Activated CD4-positive, alpha-beta T cell treated with anti-CD3 and anti-CD28 coated beads for 36 hours (primary cell): ENCODE data around the gene RAC2. TPM values are rescaled to one million over a fixed set of nuclear protein-coding genes. Genes with fewer than 3 reads are reported as not detected.

Source experiments
- ATAC-seq: fragments of 200-7000 bp; cut with Tn5 transposase; one replicate; pipeline ENCODE4 v1.10.0; 2021; ENCODE audit warnings: mild to moderate bottlenecking, moderate library complexity
- CTCF ChIA-PET: fragments of 350-600 bp; sonication (Branson Sonifier 250); formaldehyde crosslinking; loops from one replicate; lab custom pipeline; 2021; ENCODE audit warnings: antibody characterized with exemption; lab: Charles Lee
- POLR2A ChIA-PET: fragments of 350-600 bp; sonication (Branson Sonifier 250); formaldehyde crosslinking; loops from one replicate; lab custom pipeline; 2021; ENCODE audit warnings: antibody characterized with exemption, inconsistent platforms; lab: Charles Lee
- DNase-seq: peaks from one replicate; pipeline ENCODE4 v3.0.0-alpha.2; 2020
- H3K27ac Mint-ChIP-seq: one replicate; pipeline ENCODE4 v1.8.0; 2021; ENCODE audit warnings: mixed read lengths
- H3K27me3 Mint-ChIP-seq: one replicate; pipeline ENCODE4 v1.8.0; 2021; ENCODE audit warnings: mixed read lengths
- H3K36me3 Mint-ChIP-seq: one replicate; pipeline ENCODE4 v1.8.0; 2021; ENCODE audit warnings: low read depth, mixed read lengths
- H3K4me1 Mint-ChIP-seq: one replicate; pipeline ENCODE4 v1.8.0; 2021; ENCODE audit warnings: mixed read lengths
- H3K4me3 Mint-ChIP-seq: one replicate; pipeline ENCODE4 v1.8.0; 2021; ENCODE audit warnings: mild to moderate bottlenecking, moderate library complexity, mixed read lengths
- H3K9me3 Mint-ChIP-seq: one replicate; pipeline ENCODE4 v1.8.0; 2021; ENCODE audit warnings: low read depth, mixed read lengths
- intact Hi-C, 2 experiments: fragments of 100-400 bp; cut with DNase I in 1 of 2; cut with micrococcal nuclease in 1 of 2; formaldehyde crosslinking; loops; one replicate each; pipeline versions ENCODE4 v1.14.2 to v1.15.1; 2022 to 2024; cut with DNase I, micrococcal nuclease
- total RNA-seq, 2 experiments: library from RNA; stranded (reverse); gene quantifications; one replicate each; pipeline ENCODE4 v1.2.3, GENCODE V29; 2021

Gene RAC2
- total RNA-seq, 2 experiments from 2014 or later: 692 to 930 TPM

GRCh38 chr22:37266581-37267134 lies 22.6 kb upstream of the RAC2 start:
- no peak for DNase-seq
- CTCF ChIA-PET: interaction anchor here (1.3 to 4.4 kb wide), 4 partner anchors 15 to 165 kb away, joined by 4 to 30 read pairs (median 5); partner anchors contain the start of gene CYTH4
- Mint-ChIP-seq H3K4me1 (peaks cover 30% of the 10 kb centered on the region), H3K36me3 (peaks cover 4% of the 10 kb centered on the region), H3K9me3 (peaks cover 6% of the 10 kb centered on the region), H3K4me3 (peak overlapping the region; percentile 79), H3K27ac (peak overlapping the region; percentile 95), H3K27me3 (no peaks in the 10 kb centered on the region)
- POLR2A ChIA-PET: no interaction called here
- intact Hi-C loops: loop anchor here (1.0 to 5.0 kb wide), 7 partner anchors 15 to 191 kb away; partner anchors contain the start of genes CYTH4 (in 1 of the 2) and ELFN2 (in 1 of the 2)
- peak; percentile 22 for ATAC-seq

- Mint-ChIP-seq H3K9me3 (peaks cover 6% of the 10 kb centered on the region), H3K4me3 (no peak overlapping the region), H3K27ac (no peak overlapping the region), H3K27me3 (no peaks in the 10 kb centered on the region), H3K36me3 (peaks cover 4% of the 10 kb centered on the region), H3K4me1 (peaks cover 35% of the 10 kb centered on the region)
- POLR2A ChIA-PET: interaction anchor here (0.6 kb wide), 1 partner anchor 19 kb away, joined by 3 read pairs; no protein-coding TSS in a partner anchor
- CTCF ChIA-PET: interaction anchor here (0.6 to 1.4 kb wide), 8 partner anchors 8 to 219 kb away, joined by 3 to 9 read pairs (median 4); partner anchors contain the start of gene RAC2
- ATAC-seq: no peak
- intact Hi-C loops: loop anchor here in 1 of 2 experiments (5.0 kb wide), 2 partner anchors 187 to 277 kb away; no protein-coding TSS in a partner anchor
- no peak for DNase-seq
Observed at GRCh38 chr22:37263966-37264887, 20.2 kb upstream of the RAC2 start.

GRCh38 chr22:37262346-37262745 lies 18.3 kb upstream of the RAC2 start:
- intact Hi-C loops: loop anchor here in 1 of 2 experiments (5.0 kb wide), 2 partner anchors 185 to 275 kb away; no protein-coding TSS in a partner anchor
- H3K4me1 Mint-ChIP-seq: peaks cover 34% of the 10 kb centered on the region
- CTCF ChIA-PET: interaction anchor here (2.2 to 5.9 kb wide), 3 partner anchors 18 to 37 kb away, joined by 19 to 187 read pairs (median 24); partner anchors contain the start of genes CYTH4 and RAC2
- peaks cover 4% of the 10 kb centered on the region for H3K36me3 Mint-ChIP-seq
- POLR2A ChIA-PET: no interaction called here
- no peak for ATAC-seq
- H3K4me3 Mint-ChIP-seq: no peak overlapping the region
- no peak for DNase-seq
- peak overlapping the region; percentile 6 for H3K27ac Mint-ChIP-seq
- no peaks in the 10 kb centered on the region for H3K27me3 Mint-ChIP-seq
- H3K9me3 Mint-ChIP-seq: peaks cover 6% of the 10 kb centered on the region

DNA sequence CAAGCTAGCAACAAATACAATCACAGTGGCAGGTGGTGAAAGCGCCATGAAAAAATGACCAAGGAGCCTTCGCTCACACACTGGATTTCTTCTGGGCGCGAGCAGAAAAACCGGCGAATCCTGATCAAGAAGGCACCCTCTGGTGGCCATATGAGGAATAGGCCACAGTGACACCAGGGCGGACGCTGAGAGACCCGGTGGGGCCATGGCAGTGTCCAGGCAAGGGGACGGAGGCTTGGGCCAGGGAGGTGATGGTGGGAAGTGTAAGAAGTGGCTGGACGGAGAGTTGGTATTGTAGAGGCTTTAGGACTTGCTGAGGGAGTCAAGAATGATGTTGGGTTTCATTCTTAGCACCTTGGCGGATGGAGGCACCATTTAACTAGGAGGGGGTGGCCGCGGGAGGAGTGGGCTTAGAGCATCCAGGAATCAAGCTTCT lies 16.9 kb upstream of the RAC2 start:
- Mint-ChIP-seq H3K4me3 (no peak overlapping the region), H3K36me3 (peaks cover 4% of the 10 kb centered on the region), H3K27me3 (no peaks in the 10 kb centered on the region), H3K4me1 (peaks cover 29% of the 10 kb centered on the region), H3K27ac (peak overlapping the region; percentile 15), H3K9me3 (peaks cover 6% of the 10 kb centered on the region)
- intact Hi-C loops: loop anchor here (1.0 to 5.0 kb wide), 5 partner anchors 95 to 275 kb away; no protein-coding TSS in a partner anchor
- DNase-seq (peak; percentile 80), ATAC-seq (peak; percentile 75)
- ChIA-PET POLR2A (interaction anchor here (1.0 kb wide), 1 partner anchor 44 kb away, joined by 5 read pairs; no protein-coding TSS in a partner anchor), CTCF (interaction anchor here (0.6 to 5.9 kb wide), 33 partner anchors 10 to 478 kb away, joined by 3 to 187 read pairs (median 4); partner anchors contain the start of genes CYTH4, IL2RB and RAC2)

- POLR2A ChIA-PET: interaction anchor here (1.0 kb wide), 1 partner anchor 45 kb away, joined by 5 read pairs; no protein-coding TSS in a partner anchor
- no peak overlapping the region for H3K4me3 Mint-ChIP-seq
Observed at GRCh38 chr22:37260155-37260795, 16.2 kb upstream of the RAC2 start.

GRCh38 chr22:37259540-37260029 lies 15.5 kb upstream of the RAC2 start:
- Mint-ChIP-seq H3K4me1 (peaks cover 41% of the 10 kb centered on the region), H3K36me3 (peaks cover 3% of the 10 kb centered on the region), H3K4me3 (peak overlapping the region; percentile 44), H3K27me3 (no peaks in the 10 kb centered on the region), H3K9me3 (peaks cover 6% of the 10 kb centered on the region), H3K27ac (no peak overlapping the region)
- ATAC-seq (peak; percentile 37), DNase-seq (peak; percentile 55)
- ChIA-PET POLR2A (interaction anchor here (0.8 kb wide), 1 partner anchor 17 kb away, joined by 3 read pairs; no protein-coding TSS in a partner anchor), CTCF (interaction anchor here (0.5 to 5.9 kb wide), 30 partner anchors 8 to 420 kb away, joined by 3 to 187 read pairs (median 4); partner anchors contain the start of genes CYTH4, IL2RB and RAC2)
- intact Hi-C loops: loop anchor here (1.0 to 5.0 kb wide), 3 partner anchors 13 to 272 kb away; no protein-coding TSS in a partner anchor

More at GRCh38 chr22:37260155-37260795, 16.2 kb upstream of the RAC2 start:
- H3K9me3 Mint-ChIP-seq: peaks cover 6% of the 10 kb centered on the region
- ATAC-seq (peak; percentile 24), DNase-seq (no peak)
- CTCF ChIA-PET: interaction anchor here (0.6 to 5.9 kb wide), 40 partner anchors 7 to 478 kb away, joined by 3 to 187 read pairs (median 4); partner anchors contain the start of genes CYTH4, IL2RB and RAC2
- H3K27ac Mint-ChIP-seq: peak overlapping the region; percentile 7
- H3K36me3 Mint-ChIP-seq: peaks cover 4% of the 10 kb centered on the region
- peaks cover 35% of the 10 kb centered on the region for H3K4me1 Mint-ChIP-seq
- intact Hi-C loops: loop anchor here in 1 of 2 experiments (5.0 kb wide), 2 partner anchors 183 to 273 kb away; no protein-coding TSS in a partner anchor
- no peaks in the 10 kb centered on the region for H3K27me3 Mint-ChIP-seq

- Mint-ChIP-seq H3K27me3 (no peaks in the 10 kb centered on the region), H3K9me3 (no peaks in the 10 kb centered on the region), H3K36me3 (no peaks in the 10 kb centered on the region), H3K4me3 (no peak overlapping the region), H3K27ac (no peak overlapping the region), H3K4me1 (peaks cover 44% of the 10 kb centered on the region)
- POLR2A ChIA-PET: interaction anchor here (0.8 kb wide), 1 partner anchor 17 kb away, joined by 3 read pairs; no protein-coding TSS in a partner anchor
- intact Hi-C loops: loop anchor here in 1 of 2 experiments (1.0 kb wide), 1 partner anchor 13 kb away; no protein-coding TSS in a partner anchor
- ATAC-seq (peak; percentile 17), DNase-seq (no peak)
- CTCF ChIA-PET: interaction anchor here (0.5 to 5.9 kb wide), 21 partner anchors 9 to 421 kb away, joined by 3 to 187 read pairs (median 5); partner anchors contain the start of genes CYTH4 and RAC2
Observed at GRCh38 chr22:37258753-37259401, 14.8 kb upstream of the RAC2 start.

- intact Hi-C loops: no loop called here
- Mint-ChIP-seq H3K36me3 (no peaks in the 10 kb centered on the region), H3K27me3 (no peaks in the 10 kb centered on the region), H3K4me1 (peaks cover 44% of the 10 kb centered on the region), H3K4me3 (no peak overlapping the region), H3K27ac (no peak overlapping the region), H3K9me3 (no peaks in the 10 kb centered on the region)
- POLR2A ChIA-PET: no interaction called here
- DNase-seq (no peak), ATAC-seq (no peak)
- CTCF ChIA-PET: interaction anchor here (1.2 to 5.9 kb wide), 5 partner anchors 10 to 200 kb away, joined by 4 to 187 read pairs (median 8); partner anchors contain the start of gene RAC2
Observed at GRCh38 chr22:37258005-37258752, 14.1 kb upstream of the RAC2 start.

DNA sequence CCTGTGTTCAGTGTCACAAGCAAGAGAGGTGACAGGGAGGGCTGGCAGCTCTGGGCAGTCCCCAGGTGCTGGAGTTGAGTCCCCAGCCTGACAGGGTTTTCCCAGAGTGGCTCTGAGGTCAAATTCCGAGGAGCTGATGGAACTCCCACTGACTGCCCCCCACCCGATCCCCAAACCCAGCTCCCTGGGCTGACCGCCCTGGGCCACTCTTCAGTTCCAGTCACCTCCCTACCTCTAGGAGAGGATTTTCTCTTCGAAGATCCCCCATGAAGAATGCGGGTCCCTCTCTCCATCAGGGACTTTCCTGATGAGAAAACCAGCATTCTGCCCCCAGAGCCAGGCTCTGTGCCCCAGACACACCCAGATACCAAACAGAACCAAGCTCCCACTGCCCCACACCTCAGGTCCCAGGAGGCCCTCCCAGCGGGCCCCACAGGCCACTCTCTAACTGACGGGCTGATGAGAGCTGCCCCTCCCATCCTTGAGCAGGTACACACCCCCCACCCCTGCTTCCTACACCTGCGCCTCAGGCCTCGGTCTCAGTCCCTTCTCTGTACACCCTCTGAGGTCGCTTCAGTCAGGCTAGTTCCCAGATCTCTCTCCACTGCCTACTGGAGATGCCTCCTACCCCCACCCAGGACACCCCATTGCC lies 12.1 kb upstream of the RAC2 start:
- DNase-seq (no peak), ATAC-seq (no peak)
- H3K27ac Mint-ChIP-seq: peak overlapping the region; percentile 10
- POLR2A ChIA-PET: no interaction called here
- H3K4me3 Mint-ChIP-seq: no peak overlapping the region
- intact Hi-C loops: no loop called here
- H3K36me3 Mint-ChIP-seq: no peaks in the 10 kb centered on the region
- H3K9me3 Mint-ChIP-seq: no peaks in the 10 kb centered on the region
- CTCF ChIA-PET: interaction anchor here (1.1 to 1.4 kb wide), 2 partner anchors 9 to 13 kb away, joined by 3 to 4 read pairs; no protein-coding TSS in a partner anchor
- peaks cover 46% of the 10 kb centered on the region for H3K4me1 Mint-ChIP-seq
- H3K27me3 Mint-ChIP-seq: no peaks in the 10 kb centered on the region
